Stomach (tissue), 4 donors: ENCODE data around the gene MYBPH.

ENCODE experiments used
- CTCF ChIP-seq, 7 experiments: fragments of 450-650 bp in 4 of 7; fragments of 200-600 bp in 3 of 7; sonication (generic) in 3 of 7; IDR thresholded peaks; one replicate each; pipeline ENCODE4 v1.5.1; 2016 to 2019; ENCODE audit warnings: antibody characterized with exemption in 7 of 7, control low read depth in 2 of 7, mild to moderate bottlenecking in 1 of 7
- EP300 ChIP-seq: sonication (generic); formaldehyde crosslinking; IDR thresholded peaks from one replicate; pipeline ENCODE4 v1.6.1; 2017; ENCODE audit warnings: antibody characterized with exemption
- POLR2A ChIP-seq, 4 donors: fragments of 450-650 bp; IDR thresholded peaks; one replicate each; pipeline ENCODE4 v1.6.1; 2016; ENCODE audit warnings: antibody characterized with exemption in 4 of 4, control low read depth in 2 of 4, mild to moderate bottlenecking in 1 of 4, moderate library complexity in 1 of 4
- POLR2AphosphoS5 ChIP-seq, 3 donors: sonication (generic); formaldehyde crosslinking; IDR thresholded peaks; one replicate each; pipeline ENCODE4 v1.6.1; 2016; ENCODE audit warnings: antibody characterized with exemption in 3 of 3

GRCh38 chr1:203135636-203136305 is 39.9 kb downstream of the MYBPH start:
- TF ChIP-seq POLR2A (IDR thresholded peaks at IDR 0.05) (no peak), POLR2AphosphoS5 (IDR thresholded peaks at IDR 0.05) (no peak), CTCF (IDR thresholded peaks at IDR 0.05) (no peak), EP300 (no peak)
